DMS53 treated with DMSO at 0.1 percent for 48 hours (cell line): Measurements from ENCODE around the gene DHRSX.
"Not testable (repeated sequence)": the region's sequence is repeated elsewhere in the genome, so short reads cannot be mapped to it uniquely, and the experiment has no call there.

Experiments used
- DNase-seq: peaks from one replicate; lab custom pipeline; 2025; ENCODE audit not compliant: unreplicated experiment; lab: John Stamatoyannopoulos, UW

DHRSX gene

DNA sequence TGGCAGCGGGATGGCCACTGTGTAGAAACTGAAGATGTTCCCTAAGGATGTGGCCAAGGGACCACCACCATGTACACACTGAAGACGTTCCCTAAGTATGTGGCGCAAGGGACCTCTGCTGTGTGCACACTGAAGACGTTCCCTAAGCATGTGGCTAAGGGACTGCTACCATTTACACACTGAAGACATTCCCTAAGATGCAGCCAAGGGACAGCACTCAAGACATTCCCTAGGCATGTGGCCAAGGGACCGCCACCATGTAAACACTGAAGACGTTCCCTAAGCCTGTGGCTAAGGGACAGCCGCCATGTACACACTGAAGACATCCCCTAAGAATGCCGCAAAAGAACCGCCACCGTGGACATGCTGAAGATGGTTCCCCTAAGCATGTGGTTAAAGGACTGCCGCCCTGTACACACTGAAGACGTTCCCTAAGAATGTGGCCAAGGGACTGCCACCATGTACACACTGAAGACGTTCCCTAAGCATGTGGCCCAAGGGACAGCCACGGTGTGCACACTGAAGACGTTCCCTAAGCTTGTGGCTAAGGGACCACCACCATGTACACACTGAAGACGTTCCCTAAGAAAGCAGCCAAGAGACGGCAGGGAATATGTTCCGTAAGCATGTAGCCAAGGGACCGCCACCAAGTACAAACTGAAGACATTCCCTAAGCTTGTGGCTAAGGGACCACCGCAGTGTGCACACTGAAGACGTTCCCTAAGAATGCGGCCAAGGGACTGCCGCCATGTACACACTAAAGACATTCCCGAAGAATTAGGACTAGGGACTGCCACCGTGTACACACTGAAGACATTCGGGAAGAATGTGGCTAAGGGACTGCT lies 43.3 kb downstream of the DHRSX start:
- DNase-seq, result no peak

DNA sequence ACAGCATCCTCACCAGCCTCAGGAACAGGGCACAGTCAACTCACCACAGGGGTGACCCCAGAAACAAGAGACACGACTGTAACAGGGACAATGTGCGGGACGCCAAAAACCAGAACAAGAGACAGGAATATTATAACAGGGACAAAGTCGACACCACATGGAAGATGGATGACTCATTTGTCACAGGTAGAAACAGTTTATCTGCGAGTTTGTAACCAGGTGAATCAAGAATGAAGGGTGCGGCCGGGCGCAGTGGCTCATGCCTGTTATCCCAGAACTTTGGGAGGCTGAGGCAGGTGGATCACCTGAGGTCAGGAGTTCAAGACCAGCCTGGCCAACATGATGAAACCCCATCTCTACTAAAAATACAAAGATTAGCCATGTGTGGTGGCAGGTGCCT lies 44.7 kb downstream of the DHRSX start:
- not testable (repeated sequence) for DNase-seq

DNA sequence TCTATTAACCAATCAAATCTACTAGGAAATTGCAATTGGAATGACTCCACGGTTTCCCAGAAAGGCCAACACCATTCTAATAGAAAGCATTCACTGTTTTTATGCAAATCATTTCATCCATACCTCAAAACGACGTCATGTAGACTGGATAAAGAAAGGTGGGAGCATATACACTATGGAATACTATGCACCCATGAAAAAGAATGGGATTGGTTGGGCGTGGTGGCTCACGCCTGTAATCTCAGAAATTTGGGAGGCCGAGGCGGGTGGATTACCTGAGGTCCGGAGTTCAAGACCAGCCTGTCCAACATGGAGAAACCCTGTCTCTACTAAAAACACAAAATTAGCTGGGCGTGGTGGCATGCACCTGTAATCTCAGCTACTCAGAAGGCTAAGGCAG lies 46.2 kb downstream of the DHRSX start:
- DNase-seq, result not testable (repeated sequence)

DNA sequence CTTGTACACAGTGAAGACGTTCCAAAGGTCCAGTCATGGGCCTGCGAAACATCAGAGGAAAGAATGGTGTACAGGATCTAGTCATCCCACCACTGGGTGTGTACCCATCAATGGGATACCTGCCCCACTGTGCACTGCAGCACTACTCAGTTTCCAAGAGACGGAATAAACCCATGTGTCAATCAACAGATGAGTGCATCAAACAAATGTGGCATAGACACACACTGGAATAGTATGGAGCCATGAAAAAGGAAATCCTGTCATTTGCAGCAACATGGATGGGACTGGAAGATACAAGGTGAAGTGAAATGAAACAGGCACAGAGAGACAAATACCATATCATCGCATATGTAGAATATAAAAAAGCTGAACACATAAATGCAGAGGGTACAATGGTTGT lies 48.0 kb downstream of the DHRSX start:
- no peak for DNase-seq

DNA sequence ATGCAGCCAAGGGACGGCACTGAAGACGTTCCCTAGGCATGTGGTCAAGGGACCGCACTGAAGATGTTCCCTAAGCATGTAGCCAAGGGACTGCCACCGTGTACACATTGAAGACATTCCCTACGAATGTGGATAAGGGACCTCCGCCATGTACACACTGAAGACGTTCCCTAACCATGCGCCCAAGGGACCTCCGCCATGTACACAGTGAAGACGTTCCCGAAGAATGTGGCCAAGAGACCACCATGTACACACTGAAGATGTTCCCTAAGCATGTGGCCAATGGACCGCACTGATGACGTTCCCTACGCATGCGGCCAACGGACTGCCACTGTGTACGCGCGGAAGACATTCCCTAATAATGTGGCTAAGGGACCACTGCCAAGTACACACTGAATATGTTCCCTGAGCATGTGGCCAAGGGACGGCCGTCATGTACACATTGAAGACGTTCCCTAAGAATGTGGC lies 48.4 kb downstream of the DHRSX start:
- no peak for DNase-seq

DNA sequence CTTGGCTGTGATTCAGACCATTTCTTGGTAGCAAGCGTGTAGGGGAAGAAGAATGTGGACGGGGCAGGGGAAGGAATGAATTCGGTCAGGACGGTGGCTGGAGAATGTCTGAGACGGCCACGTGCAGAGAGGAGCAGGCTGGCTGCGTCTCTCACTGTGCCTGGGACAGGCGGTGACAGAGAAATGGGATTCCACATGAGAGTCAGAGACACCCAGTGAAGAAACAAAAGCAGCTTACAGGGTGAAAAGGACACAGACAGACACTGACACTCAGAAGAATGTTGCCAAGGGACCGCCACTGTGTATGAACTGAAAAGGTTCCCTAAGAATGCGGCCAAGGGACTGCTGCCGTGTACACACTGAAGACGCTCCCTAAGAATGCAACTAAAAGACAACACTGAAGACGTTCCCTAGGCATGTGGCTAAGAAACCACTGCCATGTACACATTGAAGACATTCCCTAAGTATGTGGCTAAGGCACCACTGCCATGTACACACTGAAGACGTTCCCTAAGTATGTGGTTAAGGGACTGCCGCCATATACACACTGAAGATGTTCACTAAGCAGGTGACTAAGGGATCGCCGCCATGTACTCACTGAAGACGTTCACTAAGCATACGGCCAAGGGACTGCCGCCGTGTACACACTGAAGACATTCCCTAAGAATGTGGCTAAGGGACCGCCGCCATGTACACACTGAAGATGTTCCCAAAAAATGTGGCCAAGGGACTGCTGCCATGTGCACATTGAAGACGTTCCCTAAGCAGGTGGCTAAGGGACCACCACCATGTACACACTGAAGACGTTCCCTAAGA lies 49.1 kb downstream of the DHRSX start:
- no peak for DNase-seq

DNA sequence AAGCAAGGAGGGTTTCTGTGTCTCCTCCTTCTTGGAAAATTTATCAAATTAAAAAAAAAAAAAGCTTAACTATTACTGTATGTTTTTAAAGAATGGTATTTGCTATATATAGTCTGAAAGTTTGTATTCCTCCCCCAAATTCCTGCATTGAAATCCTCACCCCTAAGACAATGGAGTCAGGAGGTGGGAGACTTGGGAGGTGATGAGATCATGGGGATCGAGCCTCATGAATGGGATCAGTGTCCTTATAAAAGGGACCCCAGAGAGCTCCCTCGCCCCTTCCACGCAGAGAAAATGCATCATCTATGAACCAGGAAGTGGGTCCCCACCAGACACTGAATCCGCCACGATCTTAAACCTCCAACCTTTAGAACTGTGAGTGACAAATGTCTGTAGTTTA lies 50.1 kb downstream of the DHRSX start:
- no peak for DNase-seq

DNA sequence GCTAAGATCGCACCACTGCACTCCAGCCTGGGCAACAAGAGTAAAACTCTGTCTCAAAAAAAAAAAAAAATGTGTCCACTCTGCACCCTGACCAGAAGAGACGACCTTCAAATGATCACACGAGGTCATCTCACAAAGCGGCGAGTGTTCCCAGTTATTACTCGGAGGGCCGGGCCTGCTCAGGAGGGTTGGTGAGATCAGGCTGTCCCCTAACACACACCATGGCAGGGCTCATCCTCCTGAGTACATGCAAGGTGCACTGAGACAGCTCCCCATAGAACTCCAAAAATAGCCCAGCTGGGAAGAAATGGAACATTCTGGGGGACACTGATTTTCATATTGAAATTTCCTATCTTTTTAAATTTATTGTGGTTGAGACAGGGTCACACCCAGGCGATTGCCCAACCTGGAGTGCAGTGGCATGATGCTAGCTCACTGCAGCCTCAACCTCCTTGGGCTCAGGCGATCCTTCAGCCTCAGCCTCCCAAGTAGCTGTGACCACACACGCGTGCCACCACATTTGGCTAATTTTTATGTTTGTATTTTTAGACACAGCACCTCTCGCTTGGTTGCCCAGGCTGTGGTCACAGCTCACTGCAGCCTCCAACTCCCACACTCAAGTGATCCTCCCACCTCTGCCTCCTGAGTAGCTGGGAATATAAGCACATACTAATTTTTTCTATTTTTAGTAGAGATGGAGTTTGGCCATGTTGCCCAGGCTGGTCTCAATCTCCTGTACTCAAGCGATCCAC lies 51.5 kb downstream of the DHRSX start:
- no peak for DNase-seq

DNA sequence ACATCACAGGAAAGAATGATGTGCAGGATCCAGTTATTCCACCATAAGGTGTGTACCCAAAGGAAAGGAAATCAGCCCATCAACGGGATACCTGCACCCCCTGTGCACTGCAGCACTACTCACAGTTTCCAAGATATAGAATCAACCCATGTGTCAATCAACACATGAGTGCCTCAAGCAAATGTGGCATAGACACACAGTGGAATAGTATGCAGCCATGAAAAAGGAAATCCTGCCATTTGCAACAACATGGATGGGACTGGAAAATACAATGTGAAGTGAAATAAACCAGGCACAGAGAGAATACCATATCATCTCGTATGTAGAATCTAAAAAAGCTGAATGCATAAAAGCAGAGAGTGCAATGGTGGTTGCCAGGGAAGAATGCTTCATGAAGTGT lies 53.3 kb downstream of the DHRSX start:
- DNase-seq, result no peak

DNA sequence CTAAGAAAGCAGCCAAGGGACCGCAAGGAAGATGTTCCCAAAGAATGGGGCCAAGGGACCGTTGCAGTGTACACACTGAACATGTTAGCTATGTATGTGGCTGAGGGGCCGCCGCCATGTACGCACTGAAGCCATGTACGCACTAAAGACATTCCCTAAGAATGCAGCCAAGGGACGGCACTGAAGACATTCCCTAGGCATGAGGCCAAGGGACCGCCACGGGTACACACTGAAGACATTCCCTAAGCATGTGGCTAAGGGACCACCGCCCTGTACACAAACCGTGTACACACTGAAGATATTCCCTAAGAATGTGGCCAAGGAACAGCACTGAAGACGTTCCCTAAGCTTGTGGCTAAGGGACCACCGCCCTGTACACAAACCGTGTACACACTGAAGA lies 54.0 kb downstream of the DHRSX start:
- no peak for DNase-seq

DNA sequence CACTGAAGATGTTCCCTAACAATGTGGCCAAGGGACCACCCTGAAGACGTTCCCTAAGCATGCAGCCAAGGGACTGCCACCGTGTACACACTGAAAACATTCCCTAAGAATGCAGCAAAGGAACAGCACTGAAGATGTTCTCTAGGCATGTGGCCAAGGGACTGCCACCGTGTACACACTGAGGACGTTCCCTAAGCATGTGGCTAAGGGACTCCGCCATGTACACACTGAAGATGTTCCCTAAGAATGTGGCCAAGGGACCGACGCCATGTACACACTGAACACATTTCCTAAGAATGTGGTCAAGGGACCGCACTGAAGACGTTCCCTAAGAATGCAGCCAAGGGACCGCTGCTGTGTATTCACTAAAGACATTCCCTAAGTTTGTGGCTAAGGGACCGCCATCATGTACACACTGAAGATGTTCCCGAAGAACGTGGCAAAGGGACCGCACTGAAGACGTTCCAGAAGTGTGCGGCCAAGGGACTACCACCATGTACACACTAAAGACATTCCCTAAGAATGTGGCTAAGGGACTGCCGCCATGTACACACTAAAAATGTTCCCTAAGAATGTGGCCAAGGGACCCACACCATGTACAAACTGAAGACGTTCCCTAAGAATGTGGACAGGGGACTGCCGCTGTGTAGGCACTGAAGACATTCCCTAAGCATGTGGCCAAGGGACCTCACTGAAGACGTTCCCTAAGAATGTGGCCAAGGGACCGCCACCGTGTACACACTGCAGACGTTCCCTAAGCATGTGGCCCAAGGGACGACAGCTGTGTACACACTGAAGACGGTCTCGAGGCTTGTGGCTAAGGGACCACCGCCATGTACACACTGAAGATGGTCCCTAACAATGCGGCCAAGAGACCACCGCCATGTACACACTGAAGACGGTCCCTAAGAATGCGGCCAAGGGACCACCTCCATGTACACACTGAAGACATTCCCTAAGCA lies 54.8 kb downstream of the DHRSX start:
- no peak for DNase-seq

DNA sequence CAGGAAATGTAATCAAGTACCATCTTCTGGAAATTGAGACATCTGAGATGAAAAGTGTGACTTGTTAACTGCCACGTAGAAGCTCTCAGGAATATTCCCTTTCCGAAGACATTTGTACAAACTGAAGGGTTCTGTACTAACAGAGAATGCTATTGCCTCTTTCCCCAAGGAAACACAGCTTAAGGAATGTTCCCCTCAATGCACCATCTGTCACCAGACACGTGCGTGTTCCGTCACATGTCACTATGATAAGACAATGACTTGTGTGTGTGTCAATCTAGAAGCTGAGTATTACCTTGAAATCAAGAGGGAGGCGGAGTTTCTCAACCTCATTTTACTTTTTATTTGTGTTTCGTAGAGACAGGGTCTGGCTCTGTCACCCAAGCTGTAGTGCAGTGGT lies 58.1 kb downstream of the DHRSX start:
- DNase-seq, result no peak

DNA sequence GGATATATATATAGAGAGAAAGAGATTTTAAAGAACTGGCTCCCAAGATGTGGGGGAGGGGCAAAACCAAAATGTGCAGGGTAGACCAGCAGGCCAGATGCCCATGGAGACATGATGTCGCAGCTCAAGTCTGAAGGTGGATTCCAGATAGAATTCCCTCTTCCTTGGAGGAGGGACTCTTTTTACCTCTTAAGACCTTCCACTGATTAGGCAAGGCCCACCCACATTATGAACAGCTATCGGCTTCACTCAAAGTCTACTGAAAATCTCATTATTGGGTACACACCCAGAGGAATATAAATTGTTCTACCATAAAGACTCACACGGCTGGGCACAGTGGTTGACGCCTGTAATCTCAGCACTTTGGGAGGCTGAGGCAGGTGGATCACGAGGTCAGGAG lies 59.3 kb downstream of the DHRSX start:
- DNase-seq, result no peak

DNA sequence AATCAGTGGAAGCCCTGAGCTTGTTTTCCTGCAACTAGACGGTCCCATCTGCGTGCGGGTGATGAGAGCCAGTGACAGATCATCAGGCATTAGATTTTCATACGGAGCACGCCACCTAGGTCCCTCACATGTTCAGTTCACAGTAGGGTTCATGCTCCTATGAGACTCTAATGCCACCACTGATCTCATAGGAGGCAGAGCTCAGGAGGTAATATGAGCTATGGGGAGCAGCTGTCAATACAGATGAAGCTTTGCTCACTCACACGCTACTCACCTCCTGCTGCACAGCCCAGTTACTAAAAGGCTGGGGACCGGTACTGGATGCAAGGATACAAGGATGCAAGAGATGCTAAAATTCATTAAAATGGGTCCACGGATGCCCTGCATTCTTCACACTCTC lies 61.2 kb downstream of the DHRSX start:
- DNase-seq, result no peak

DNA sequence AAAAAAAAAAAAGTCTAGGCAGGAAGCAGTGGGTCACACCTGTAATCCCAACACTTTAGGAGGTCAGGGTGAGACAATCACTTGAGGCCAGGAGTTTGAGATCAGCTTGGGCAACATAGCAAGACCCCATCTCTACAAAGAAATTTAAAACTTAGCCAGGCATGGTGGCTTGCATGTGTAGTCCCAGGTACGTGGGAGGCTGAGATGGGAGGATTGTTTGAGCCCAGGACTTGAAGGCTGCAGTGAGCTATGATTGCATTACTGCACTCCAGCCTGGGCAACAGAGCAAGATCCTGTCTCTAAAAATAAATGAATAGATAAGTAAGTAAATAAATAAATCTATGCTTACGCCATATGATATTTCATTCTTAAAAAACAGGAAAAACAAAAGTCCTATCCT lies 65.3 kb downstream of the DHRSX start:
- no peak for DNase-seq

DNA sequence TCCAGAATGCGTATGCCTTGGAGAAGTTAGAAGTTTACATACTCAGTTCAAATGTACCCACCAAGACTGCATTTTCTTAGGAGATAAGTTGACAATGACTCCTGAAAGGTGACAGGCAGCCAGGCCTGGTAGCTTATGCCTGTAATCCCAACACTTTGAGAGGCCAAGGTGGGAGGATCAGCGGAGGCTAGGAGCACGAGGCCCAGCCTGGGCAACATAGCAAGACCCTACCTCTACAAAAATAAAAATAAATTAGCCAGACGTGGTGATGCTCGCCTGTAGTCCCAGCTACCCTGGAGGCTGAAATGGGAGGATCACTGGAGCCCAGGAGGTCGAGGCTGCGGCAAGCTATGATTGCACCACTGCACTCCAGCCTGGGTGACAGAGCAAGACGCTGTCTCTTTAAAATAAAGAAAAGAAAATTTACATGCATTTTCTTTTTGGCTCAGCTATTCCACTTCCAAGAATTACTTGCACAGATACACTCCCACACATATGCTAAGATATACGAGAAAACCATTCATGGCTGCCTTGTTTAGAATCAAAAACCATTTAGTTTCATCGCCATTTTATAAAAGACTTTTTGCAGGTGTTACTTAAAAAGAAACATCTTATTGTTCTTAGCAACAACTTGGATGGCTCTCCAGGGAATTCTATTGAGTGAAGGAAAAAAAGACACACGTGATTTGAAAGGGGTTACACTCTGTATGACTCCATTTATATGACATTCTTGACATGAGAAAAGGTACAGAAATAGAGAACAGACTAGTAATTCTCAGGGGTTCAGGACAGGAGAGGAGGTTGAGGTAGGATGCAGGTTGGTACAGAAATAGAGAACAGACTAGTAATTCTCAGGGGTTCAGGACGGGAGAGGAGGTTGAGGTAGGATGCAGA lies 66.3 kb downstream of the DHRSX start:
- DNase-seq, result no peak

DNA sequence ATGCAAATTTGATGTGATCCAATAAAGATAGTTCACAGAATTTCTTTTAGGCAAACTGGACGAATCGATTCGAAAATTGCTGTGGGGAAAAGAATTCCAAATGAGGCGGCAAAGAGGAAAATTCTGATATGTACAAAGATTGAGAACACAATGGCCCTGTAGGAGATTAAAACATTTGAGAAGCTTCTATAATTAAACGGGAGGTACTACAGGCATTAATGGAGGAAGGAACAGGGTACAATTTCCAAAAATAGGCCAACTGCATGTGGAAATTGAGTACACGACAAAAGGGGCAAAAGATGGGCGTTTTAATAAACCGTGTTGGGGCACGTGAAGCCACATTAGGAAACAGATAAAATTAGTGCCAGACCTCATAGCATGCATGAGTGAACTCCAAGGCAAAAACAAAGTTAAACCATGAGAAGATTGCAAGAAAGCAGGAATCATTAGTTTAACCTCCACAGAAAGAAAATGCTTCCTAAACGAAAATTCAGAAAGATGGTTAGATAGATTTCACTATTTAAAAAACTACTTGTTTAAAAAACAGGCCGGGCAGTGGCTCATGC lies 68.4 kb downstream of the DHRSX start:
- DNase-seq, result no peak

DNA sequence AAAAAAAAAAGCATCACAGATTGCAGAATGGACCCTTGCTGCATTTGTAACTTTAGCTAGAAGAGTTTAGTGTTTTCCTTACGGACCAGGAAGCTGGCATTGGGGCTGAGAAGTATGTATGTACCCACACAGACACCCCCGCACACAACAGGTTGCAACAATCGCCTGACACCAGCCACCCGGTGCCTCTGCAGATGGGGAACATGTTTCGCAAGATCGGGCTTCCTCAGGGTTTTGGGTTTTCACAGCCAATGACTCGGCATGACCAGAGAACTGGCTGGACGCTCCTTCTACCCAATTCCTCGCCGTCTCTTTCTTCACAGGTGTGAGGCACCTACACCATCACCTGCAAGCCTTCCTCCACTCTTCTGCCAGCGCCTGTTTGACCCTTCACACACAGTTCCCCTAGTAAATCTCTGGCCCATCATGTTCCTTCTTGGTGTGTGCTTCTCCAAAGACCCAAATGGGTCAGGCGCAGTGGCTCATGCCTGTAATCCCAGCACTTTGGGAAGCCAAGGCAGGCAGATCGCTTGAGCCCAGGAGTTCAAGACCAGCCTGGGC lies 70.4 kb downstream of the DHRSX start:
- no peak for DNase-seq

DNA sequence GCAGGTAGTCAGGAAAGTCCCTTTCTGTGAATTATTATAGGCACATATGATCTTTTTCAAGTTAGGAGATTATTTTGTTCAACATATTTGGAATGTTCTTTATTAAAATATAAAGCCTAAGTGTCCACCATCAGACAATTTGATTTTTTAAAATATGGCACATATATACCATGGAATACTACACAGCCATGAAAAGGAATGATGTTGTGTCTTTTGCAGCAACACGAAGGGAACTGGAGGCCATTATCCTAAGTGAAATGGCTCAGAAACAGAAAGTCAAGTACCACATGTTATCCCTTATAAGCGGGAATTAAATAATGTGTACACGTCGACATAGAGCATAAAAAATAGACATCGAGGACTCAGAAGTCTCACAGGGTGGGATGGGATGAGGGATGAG lies 73.0 kb downstream of the DHRSX start:
- no peak for DNase-seq
